Measurements from ENCODE around the gene AVL9. TPM values are rescaled to one million over a fixed set of nuclear protein-coding genes. Genes with fewer than 3 reads are reported as not detected.

Gene AVL9
- total and polyA plus RNA-seq, 2 of the 13 experiments (the other 11 are each of a cell fraction or from before 2014, with no cell fraction given), result 29.9 to 48.0 TPM

GRCh38 chr7:32495298-32496051, at the start of gene AVL9 (continued):
- TF ChIP-seq ZNF589 (CRISPR knock-in tag; conservative IDR thresholded peaks at IDR 0.05), result no peak
- no peak for TF ChIP-seq U2AF2 (IDR thresholded peaks at IDR 0.05; ENCODE audit: low read depth, low read length)
- peak; percentile 82; the same call in 1 of the 2 replicates for TF ChIP-seq ZNF280D (CRISPR knock-in tag; IDR thresholded peaks at IDR 0.05)
- no peak for TF ChIP-seq NFRKB (IDR thresholded peaks at IDR 0.05)
- TF ChIP-seq TAF15 (IDR thresholded peaks at IDR 0.05; ENCODE audit: low read depth, low read length, poor library complexity, severe bottlenecking), result peak; percentile 64
- TF ChIP-seq TRIM24 (CRISPR knock-in tag; IDR thresholded peaks at IDR 0.05), result no peak
- TF ChIP-seq SNAPC2 (CRISPR knock-in tag; IDR thresholded peaks at IDR 0.05), result peak; percentile 66; the same call in 1 of the 2 replicates
- no peak for TF ChIP-seq FOXK2 (IDR thresholded peaks at IDR 0.05)
- no peak for TF ChIP-seq ZFP36L1 (CRISPR knock-in tag; IDR thresholded peaks at IDR 0.05)
- peak; percentile 81; the same call in 1 of the 2 replicates for TF ChIP-seq SIX4 (CRISPR knock-in tag; IDR thresholded peaks at IDR 0.05)
- TF ChIP-seq ZBTB39 (CRISPR knock-in tag; IDR thresholded peaks at IDR 0.05), result no peak
- no peak for TF ChIP-seq ZNF329 (CRISPR knock-in tag; IDR thresholded peaks at IDR 0.05; ENCODE audit: low read depth)
- TF ChIP-seq GRHL1 (CRISPR knock-in tag; conservative IDR thresholded peaks at IDR 0.05), result no peak
- TF ChIP-seq ZNF496 (CRISPR knock-in tag; IDR thresholded peaks at IDR 0.05; ENCODE audit: insufficient replicate concordance), result no peak
- TF ChIP-seq HNF4G (IDR thresholded peaks at IDR 0.05; ENCODE audit: borderline replicate concordance, low read depth, low read length), result no peak
- peak; percentile 55 for TF ChIP-seq HNF4G (CRISPR knock-in tag; IDR thresholded peaks at IDR 0.05; ENCODE audit: borderline replicate concordance, low read depth)
- 0 out of 2 replicates have a peak, but pooled peaks have one; percentile 44 for TF ChIP-seq ZNF543 (CRISPR knock-in tag; IDR thresholded peaks at IDR 0.05)
- peak; percentile 19; the same call in 1 of the 2 replicates for TF ChIP-seq ZNF552 (CRISPR knock-in tag; IDR thresholded peaks at IDR 0.05; ENCODE audit: borderline replicate concordance)
- TF ChIP-seq ZGPAT (CRISPR knock-in tag; IDR thresholded peaks at IDR 0.05), result peak; percentile 97
- TF ChIP-seq ZNF572 (CRISPR knock-in tag; IDR thresholded peaks at IDR 0.05), result peak; percentile 94
- TF ChIP-seq ZNF468 (CRISPR knock-in tag; IDR thresholded peaks at IDR 0.05), result no peak
- no peak for TF ChIP-seq ZNF550 (CRISPR knock-in tag; IDR thresholded peaks at IDR 0.05; ENCODE audit: borderline replicate concordance)

Measured in HepG2 (cell line).